Measurements from ENCODE around the gene LILRA1. TPM values are rescaled to one million over a fixed set of nuclear protein-coding genes. Genes with fewer than 3 reads are reported as not detected.
"Not testable (repeated sequence)": the region's sequence is repeated elsewhere in the genome, so short reads cannot be mapped to it uniquely, and the experiment has no call there.

LILRA1 gene
- total and polyA plus RNA-seq, 2 of the 13 experiments (the other 11 are each of a cell fraction or from before 2014, with no cell fraction given): not detected

DNA sequence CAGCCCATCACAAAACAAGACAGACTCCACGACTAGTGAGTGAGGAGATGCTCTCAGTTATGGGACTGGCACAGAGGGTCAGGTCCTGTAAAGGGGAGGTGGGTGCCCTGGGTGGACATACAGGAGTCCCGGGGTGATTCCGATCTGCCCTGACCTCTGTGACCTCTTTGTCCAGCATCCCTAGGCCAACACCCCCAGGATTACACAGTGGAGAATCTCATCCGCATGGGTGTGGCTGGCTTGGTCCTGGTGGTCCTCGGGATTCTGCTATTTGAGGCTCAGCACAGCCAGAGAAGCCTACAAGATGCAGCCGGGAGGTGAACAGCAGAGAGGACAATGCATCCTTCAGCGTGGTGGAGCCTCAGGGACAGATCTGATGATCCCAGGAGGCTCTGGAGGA, 6.4 kb upstream of the LILRA1 start:
- H3K79me2 ChIP-seq (ENCODE audit: insufficient read depth, low read length): no peaks in the 10 kb centered on the region
- peaks cover 2 to 9% of the 10 kb centered on the region in 2 experiments; a peak in 3 of 5 replicates for H3K27me3 ChIP-seq (ENCODE audit: control insufficient read depth in 1 of 2, insufficient read depth in 2 of 2, low read length in 2 of 2)
- ChIA-PET CTCF (ENCODE audit: low intra/inter-chr PET ratio, low total read pairs) (no interaction called here), POLR2A (no interaction called here)
- no peak overlapping the region for H3K4me2 ChIP-seq (ENCODE audit: low read depth, low read length)
- H3K36me3 ChIP-seq (replicated peaks in 1 of 2; ENCODE audit: control insufficient read depth in 1 of 2, insufficient read depth in 2 of 2, low read length in 2 of 2): no peaks in the 10 kb centered on the region
- TF ChIP-seq, protein P1, sequence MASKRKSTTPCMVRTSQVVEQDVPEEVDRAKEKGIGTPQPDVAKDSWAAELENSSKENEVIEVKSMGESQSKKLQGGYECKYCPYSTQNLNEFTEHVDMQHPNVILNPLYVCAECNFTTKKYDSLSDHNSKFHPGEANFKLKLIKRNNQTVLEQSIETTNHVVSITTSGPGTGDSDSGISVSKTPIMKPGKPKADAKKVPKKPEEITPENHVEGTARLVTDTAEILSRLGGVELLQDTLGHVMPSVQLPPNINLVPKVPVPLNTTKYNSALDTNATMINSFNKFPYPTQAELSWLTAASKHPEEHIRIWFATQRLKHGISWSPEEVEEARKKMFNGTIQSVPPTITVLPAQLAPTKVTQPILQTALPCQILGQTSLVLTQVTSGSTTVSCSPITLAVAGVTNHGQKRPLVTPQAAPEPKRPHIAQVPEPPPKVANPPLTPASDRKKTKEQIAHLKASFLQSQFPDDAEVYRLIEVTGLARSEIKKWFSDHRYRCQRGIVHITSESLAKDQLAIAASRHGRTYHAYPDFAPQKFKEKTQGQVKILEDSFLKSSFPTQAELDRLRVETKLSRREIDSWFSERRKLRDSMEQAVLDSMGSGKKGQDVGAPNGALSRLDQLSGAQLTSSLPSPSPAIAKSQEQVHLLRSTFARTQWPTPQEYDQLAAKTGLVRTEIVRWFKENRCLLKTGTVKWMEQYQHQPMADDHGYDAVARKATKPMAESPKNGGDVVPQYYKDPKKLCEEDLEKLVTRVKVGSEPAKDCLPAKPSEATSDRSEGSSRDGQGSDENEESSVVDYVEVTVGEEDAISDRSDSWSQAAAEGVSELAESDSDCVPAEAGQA (IDR thresholded peaks at IDR 0.05; ENCODE audit: low read depth): no peak
- TF ChIP-seq, protein P1 (CRISPR knock-in tag; IDR thresholded peaks at IDR 0.05; ENCODE audit: borderline replicate concordance): no peak
- TF ChIP-seq, protein P2, sequence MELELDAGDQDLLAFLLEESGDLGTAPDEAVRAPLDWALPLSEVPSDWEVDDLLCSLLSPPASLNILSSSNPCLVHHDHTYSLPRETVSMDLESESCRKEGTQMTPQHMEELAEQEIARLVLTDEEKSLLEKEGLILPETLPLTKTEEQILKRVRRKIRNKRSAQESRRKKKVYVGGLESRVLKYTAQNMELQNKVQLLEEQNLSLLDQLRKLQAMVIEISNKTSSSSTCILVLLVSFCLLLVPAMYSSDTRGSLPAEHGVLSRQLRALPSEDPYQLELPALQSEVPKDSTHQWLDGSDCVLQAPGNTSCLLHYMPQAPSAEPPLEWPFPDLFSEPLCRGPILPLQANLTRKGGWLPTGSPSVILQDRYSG (CRISPR knock-in tag; IDR thresholded peaks at IDR 0.05): no peak
- FAIRE-seq (no peak), ATAC-seq (no peak), DNase-seq (ENCODE audit: low spot score) (no peak)
- no peak overlapping the region for H3K27ac ChIP-seq (ENCODE audit: extremely low read length, insufficient read depth, low read length)
- H3K4me1 ChIP-seq (ENCODE audit: insufficient read depth, low read length): no peaks in the 10 kb centered on the region
- H3K9me3 ChIP-seq (ENCODE audit: low read length): no peaks in the 10 kb centered on the region
- no peak overlapping the region for H3K9ac ChIP-seq (ENCODE audit: insufficient read depth, low read depth, low read length)
- 0% methylated on average over 4 of the region's 7 CpGs for WGBS (ENCODE audit: low lambda C conversion rate)
- no TSS peak for BruUV-seq (replicated peaks)
- no peaks in the 10 kb centered on the region for H4K20me1 ChIP-seq (ENCODE audit: insufficient read depth, low read length)
- H2AFZ ChIP-seq (ENCODE audit: low read length): no peak overlapping the region
- H3K4me3 ChIP-seq (replicated peaks in 1 of 3; ENCODE audit: insufficient read depth in 1 of 3, low read depth in 2 of 3, low read length in 3 of 3): no peak overlapping the region
- in situ Hi-C loops (cut with HindIII; ENCODE audit: extremely low pct_ligation_motif_present, low pct_unique_long_range_greater_than_20kb): no loop called here
- intact Hi-C loops (cut with micrococcal nuclease; ENCODE audit: unreplicated experiment): no loop called here

DNA sequence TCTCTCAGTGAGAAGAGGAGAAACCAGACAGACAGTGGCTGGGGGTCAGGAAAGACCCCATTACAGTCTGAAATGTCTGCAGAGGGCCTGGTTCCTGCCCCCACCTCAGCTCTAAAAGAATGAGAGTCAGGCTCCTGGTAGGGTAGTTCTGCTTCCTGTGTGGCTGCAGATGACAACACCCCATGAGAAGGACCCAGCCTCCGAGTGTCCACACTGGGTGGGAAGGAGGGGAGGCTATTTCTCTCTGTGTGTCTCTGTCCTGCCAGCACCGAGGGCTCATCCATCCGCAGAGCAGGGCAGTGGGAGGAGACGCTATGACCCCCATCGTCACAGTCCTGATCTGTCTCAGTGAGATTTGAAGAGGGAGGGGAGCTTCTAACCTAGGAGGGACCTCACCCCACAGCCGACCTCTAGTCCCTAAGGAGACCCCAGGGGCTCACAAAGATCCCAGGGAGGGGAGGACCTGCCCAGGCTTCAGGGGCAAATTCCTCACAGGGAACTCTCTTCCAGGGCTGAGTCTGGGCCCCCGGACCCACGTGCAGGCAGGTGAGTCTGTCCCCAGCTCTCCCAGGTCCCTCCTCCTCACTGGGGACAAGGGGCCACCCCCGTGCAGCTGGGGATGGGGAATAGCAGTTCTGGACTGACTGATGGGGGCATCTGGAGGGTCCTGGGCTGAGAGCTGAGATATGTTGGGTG, 647 bp downstream of the LILRA1 start:
- WGBS (ENCODE audit: low lambda C conversion rate): no CpG with 5 or more reads among the region's 9 CpGs
- H2AFZ ChIP-seq (ENCODE audit: low read length); H3K27ac ChIP-seq (ENCODE audit: extremely low read length, insufficient read depth, low read length); BruUV-seq (replicated peaks); intact Hi-C loops (cut with micrococcal nuclease; ENCODE audit: unreplicated experiment); H4K20me1 ChIP-seq (ENCODE audit: insufficient read depth, low read length); H3K9me3 ChIP-seq (ENCODE audit: low read length); POLR2A ChIA-PET; CTCF ChIA-PET (ENCODE audit: low intra/inter-chr PET ratio, low total read pairs); H3K4me2 ChIP-seq (ENCODE audit: low read depth, low read length); H3K4me3 ChIP-seq (replicated peaks in 1 of 3; ENCODE audit: insufficient read depth in 1 of 3, low read depth in 2 of 3, low read length in 3 of 3); H3K9ac ChIP-seq (ENCODE audit: insufficient read depth, low read depth, low read length); DNase-seq (ENCODE audit: low spot score); H3K79me2 ChIP-seq (ENCODE audit: insufficient read depth, low read length); in situ Hi-C loops (cut with HindIII; ENCODE audit: extremely low pct_ligation_motif_present, low pct_unique_long_range_greater_than_20kb); H3K36me3 ChIP-seq (replicated peaks in 1 of 2; ENCODE audit: control insufficient read depth in 1 of 2, insufficient read depth in 2 of 2, low read length in 2 of 2); FAIRE-seq; H3K4me1 ChIP-seq (ENCODE audit: insufficient read depth, low read length); ATAC-seq: not testable (repeated sequence)
- peaks cover 5 to 18% of the 10 kb centered on the region in 2 experiments; a peak in 4 of 5 replicates for H3K27me3 ChIP-seq (ENCODE audit: control insufficient read depth in 1 of 2, insufficient read depth in 2 of 2, low read length in 2 of 2)

Measured in HepG2 (cell line).